Liver (tissue), 9 donors: ENCODE data around the gene RNF126. TPM values are rescaled to one million over a fixed set of nuclear protein-coding genes. Genes with fewer than 3 reads are reported as not detected.

Experiments
- DNase-seq: peaks from one replicate; pipeline ENCODE4 v3.0.0-alpha.2; 2017; ENCODE audit warnings: low spot score
- H3K27ac ChIP-seq, 2 donors: one replicate each; pipeline ENCODE4 v1.7.0; 2013; ENCODE audit warnings: inconsistent platforms in 2 of 2, low read length in 2 of 2, control low read depth in 1 of 2, low read depth in 1 of 2, mild to moderate bottlenecking in 1 of 2
- H3K27me3 ChIP-seq, 4 donors: one replicate each; pipeline versions ENCODE4 v1.6.1 to v1.7.0; 2013; ENCODE audit warnings: low read length in 3 of 4, inconsistent platforms in 1 of 4, mild to moderate bottlenecking in 1 of 4, moderate library complexity in 1 of 4; ENCODE audit not compliant: control insufficient read depth in 4 of 4, insufficient read depth in 4 of 4
- H3K36me3 ChIP-seq, 4 donors: one replicate each; pipeline versions ENCODE4 v1.6.1 to v1.7.0; 2013; ENCODE audit warnings: low read length in 3 of 4, mild to moderate bottlenecking in 3 of 4, low read depth in 1 of 4, moderate library complexity in 1 of 4; ENCODE audit not compliant: control insufficient read depth in 4 of 4, insufficient read depth in 3 of 4
- H3K4me1 ChIP-seq, 4 donors: one replicate each; pipeline versions ENCODE4 v1.6.1 to v1.7.0; 2013; ENCODE audit warnings: low read length in 3 of 4, mild to moderate bottlenecking in 3 of 4, moderate library complexity in 1 of 4; ENCODE audit not compliant: control insufficient read depth in 4 of 4, insufficient read depth in 4 of 4
- H3K4me3 ChIP-seq, 3 donors: one replicate each; pipeline versions ENCODE4 v1.6.1 to v1.7.0; 2013; ENCODE audit warnings: low read length in 3 of 3, control low read depth in 1 of 3, low read depth in 1 of 3, mild to moderate bottlenecking in 1 of 3
- H3K9ac ChIP-seq, 2 donors: one replicate each; pipeline ENCODE4 v1.7.0; 2013; ENCODE audit warnings: low read length in 2 of 2, mild to moderate bottlenecking in 2 of 2, moderate library complexity in 2 of 2, control low read depth in 1 of 2, low read depth in 1 of 2
- H3K9me3 ChIP-seq, 4 donors: one replicate each; pipeline versions ENCODE4 v1.6.1 to v1.7.0; 2013; ENCODE audit warnings: low read length in 3 of 4; ENCODE audit not compliant: control insufficient read depth in 4 of 4
- CTCF ChIP-seq: fragments of 150-350 bp; IDR thresholded peaks from 2 replicates; pipeline ENCODE4 v1.5.1; 2017; ENCODE audit warnings: improper control_type of control experiment, low read depth, low read length; ENCODE audit not compliant: missing input control
- EGR1 ChIP-seq, 2 donors: IDR thresholded peaks; 2 replicates each; pipeline ENCODE4 v1.6.1; 2016 to 2018; ENCODE audit warnings: antibody characterized with exemption in 2 of 2, low read depth in 2 of 2
- FOXA1 ChIP-seq: IDR thresholded peaks from 2 replicates; pipeline ENCODE4 v1.6.1; 2016; ENCODE audit warnings: antibody characterized with exemption
- FOXA2 ChIP-seq: IDR thresholded peaks from 2 replicates; pipeline ENCODE4 v1.6.1; 2016; ENCODE audit warnings: antibody characterized with exemption
- GABPA ChIP-seq, 2 donors: IDR thresholded peaks in 1 of 2; conservative IDR thresholded peaks in 1 of 2; 2 replicates each; pipeline ENCODE4 v1.6.1; 2016; ENCODE audit warnings: antibody characterized with exemption in 2 of 2, mild to moderate bottlenecking in 1 of 2, moderate library complexity in 1 of 2
- HNF4A ChIP-seq, 2 donors: conservative IDR thresholded peaks; 2 replicates each; pipeline ENCODE4 v1.6.1; 2016; ENCODE audit warnings: antibody characterized with exemption in 2 of 2, mild to moderate bottlenecking in 2 of 2
- HNF4G ChIP-seq: IDR thresholded peaks from 2 replicates; pipeline ENCODE4 v1.6.1; 2016; ENCODE audit warnings: antibody characterized with exemption
- JUND ChIP-seq, 2 donors: IDR thresholded peaks; 2 replicates each; pipeline ENCODE4 v1.6.1; 2016; ENCODE audit warnings: antibody characterized with exemption in 2 of 2
- MAX ChIP-seq: IDR thresholded peaks from 2 replicates; pipeline ENCODE4 v1.6.1; 2016; ENCODE audit warnings: antibody characterized with exemption
- NR2F2 ChIP-seq: IDR thresholded peaks from 2 replicates; pipeline ENCODE4 v1.6.1; 2016; ENCODE audit warnings: antibody characterized with exemption
- RAD21 ChIP-seq, 2 donors: IDR thresholded peaks; 2 replicates each; pipeline ENCODE4 v1.6.1; 2016; ENCODE audit warnings: antibody characterized with exemption in 2 of 2, mild to moderate bottlenecking in 2 of 2
- REST ChIP-seq: IDR thresholded peaks from 2 replicates; pipeline ENCODE4 v1.6.1; 2016; ENCODE audit warnings: antibody characterized with exemption, mild to moderate bottlenecking
- RXRA ChIP-seq, 2 donors: IDR thresholded peaks; 2 replicates each; pipeline ENCODE4 v1.6.1; 2017 to 2018; ENCODE audit warnings: antibody characterized with exemption in 2 of 2, mild to moderate bottlenecking in 1 of 2
- SP1 ChIP-seq: IDR thresholded peaks from 2 replicates; pipeline ENCODE4 v1.6.1; 2018; ENCODE audit warnings: antibody characterized with exemption, mild to moderate bottlenecking
- TAF1 ChIP-seq: conservative IDR thresholded peaks from 2 replicates; pipeline ENCODE4 v1.6.1; 2016; ENCODE audit warnings: antibody characterized with exemption, mild to moderate bottlenecking
- YY1 ChIP-seq: IDR thresholded peaks from 2 replicates; pipeline ENCODE4 v1.6.1; 2016; ENCODE audit warnings: antibody characterized with exemption, mild to moderate bottlenecking
- ZBTB33 ChIP-seq: IDR thresholded peaks from 2 replicates; pipeline ENCODE4 v1.6.1; 2016; ENCODE audit warnings: antibody characterized with exemption
- WGBS: extraction: QIAGEN DNeasy Blood & Tissue Kit; methylation state at CpG from one replicate; pipeline ENCODE4 v1.1.7; 2013; 5-methylcytosine and 5-hydroxymethylcytosine counted together
- polyA plus RNA-seq, 2 donors: library from polyadenylated mRNA; stranded (reverse) in 1 of 2; unstranded in 1 of 2; fragments of 200-250 nt in 1 of 2; fragments of >200 nt in 1 of 2; fragmentation: Nextera tagmentation in 1 of 2; extraction: Ambion mirVana in 1 of 2; gene quantifications; one replicate each; pipeline versions ENCODE4 v1.2.1 to v1.2.3, GENCODE V29; 2013 to 2015
- total RNA-seq, 2 donors: library from RNA; depleted of rRNA; stranded (reverse); fragments of >200 nt; gene quantifications; one replicate each; pipeline ENCODE4 v1.2.3, GENCODE V29; 2014
- TF ChIP-seq, protein P1 (sequence below): IDR thresholded peaks from 2 replicates; pipeline ENCODE4 v1.6.1; 2016; ENCODE audit warnings: antibody characterized with exemption
- donor health status: healthy.
- donor health status: healthy.
- donor health status: healthy.
- donor health status: healthy.
- donor health status: healthy.

RNF126 gene
- total and polyA plus RNA-seq, 4 donors, result 16.7 to 32.7 (median 24.1) TPM

DNA sequence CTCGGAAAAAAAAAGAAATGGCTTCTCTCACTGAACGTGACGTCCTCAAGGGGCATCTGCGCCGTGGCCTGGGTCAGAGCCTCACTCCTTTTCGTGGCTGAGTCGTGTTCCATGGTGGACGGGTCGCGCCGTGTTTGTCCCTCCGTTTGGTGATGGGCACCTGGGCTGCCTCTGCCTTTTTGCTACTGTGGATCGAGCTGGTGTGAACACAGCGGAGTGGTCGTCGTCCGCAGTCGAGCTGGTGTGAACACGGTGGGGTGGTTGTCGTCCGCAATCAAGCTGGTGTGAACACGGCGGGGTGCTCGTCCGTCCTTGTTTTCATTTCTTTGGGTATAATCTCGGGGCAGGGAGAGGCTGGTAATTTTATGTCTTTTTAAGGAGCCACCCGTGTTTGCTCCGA lies 61.7 kb downstream of the RNF126 start:
- Histone ChIP-seq H3K27ac (no peak overlapping the region), H3K4me3 (no peak overlapping the region), H3K36me3 (no peaks in the 10 kb centered on the region), H3K9me3 (no peaks in the 10 kb centered on the region), H3K27me3 (no peaks in the 10 kb centered on the region), H3K9ac (no peak overlapping the region), H3K4me1 (no peaks in the 10 kb centered on the region)
- no peak for DNase-seq
- WGBS, result 92% methylated on average over 28 of the region's 28 CpGs
- TF ChIP-seq REST (no peak), YY1 (no peak), HNF4G (no peak), RXRA (IDR thresholded peaks at IDR 0.05) (no peak), SP1 (no peak), FOXA2 (no peak), MAX (no peak), ZBTB33 (no peak), TAF1 (no peak), FOXA1 (no peak), RAD21 (IDR thresholded peaks at IDR 0.05) (no peak), EGR1 (IDR thresholded peaks at IDR 0.05; ENCODE audit: low read depth in 2 of 2) (no peak), CTCF (no peak), HNF4A (conservative IDR thresholded peaks at IDR 0.05) (no peak), NR2F2 (no peak), JUND (IDR thresholded peaks at IDR 0.05) (no peak), GABPA (IDR thresholded peaks at IDR 0.05 in 1 of 2, conservative IDR thresholded peaks at IDR 0.05 in 1 of 2) (no peak)
- TF ChIP-seq, protein P1, sequence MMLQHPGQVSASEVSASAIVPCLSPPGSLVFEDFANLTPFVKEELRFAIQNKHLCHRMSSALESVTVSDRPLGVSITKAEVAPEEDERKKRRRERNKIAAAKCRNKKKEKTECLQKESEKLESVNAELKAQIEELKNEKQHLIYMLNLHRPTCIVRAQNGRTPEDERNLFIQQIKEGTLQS, result no peak

Other genes starting within 250 kb of the RNF126 start
- 10 to 100 TPM; 15.6 to 28.7 TPM for gene SHC2, start 202.2 kb downstream of the RNF126 start, total RNA-seq
- gene SHC2, start 202.2 kb downstream of the RNF126 start, polyA plus RNA-seq, result 10 to 100 TPM; 17.3 to 43.0 TPM
- under 1 TPM; 0.17 to 0.23 TPM for gene MADCAM1, start 166.7 kb downstream of the RNF126 start, total RNA-seq
- gene MADCAM1, start 166.7 kb downstream of the RNF126 start, polyA plus RNA-seq, result under 1 TPM; 0.25 to 0.32 TPM
- gene TPGS1, start 155.7 kb downstream of the RNF126 start, total RNA-seq, result 10 to 100 TPM; 15.1 to 15.5 TPM
- 10 to 100 TPM in 1 of 2 donors, 1 to 10 TPM in 1; 1.7 to 14.3 TPM for gene TPGS1, start 155.7 kb downstream of the RNF126 start, polyA plus RNA-seq
- gene CDC34, start 131.5 kb downstream of the RNF126 start, total RNA-seq, result 10 to 100 TPM; 29.6 to 83.8 TPM
- gene CDC34, start 131.5 kb downstream of the RNF126 start, polyA plus RNA-seq, result 10 to 100 TPM; 19.2 to 53.9 TPM
- 1 to 10 TPM; 1.0 to 1.1 TPM for gene GZMM, start 119.2 kb downstream of the RNF126 start, total RNA-seq
- 1 to 10 TPM in 1 of 2 donors, under 1 TPM in 1; 0.28 to 1.3 TPM for gene GZMM, start 119.2 kb downstream of the RNF126 start, polyA plus RNA-seq
- gene BSG, start 90.6 kb downstream of the RNF126 start, total RNA-seq, result 100 to 1,000 TPM in 1 of 2 donors, 10 to 100 TPM in 1; 80.4 to 367 TPM
- 100 to 1,000 TPM; 146 to 152 TPM for gene BSG, start 90.6 kb downstream of the RNF126 start, polyA plus RNA-seq
- gene HCN2, start 73.3 kb downstream of the RNF126 start, total RNA-seq, result under 1 TPM; 0.05 to 0.17 TPM
- gene HCN2, start 73.3 kb downstream of the RNF126 start, polyA plus RNA-seq, result under 1 TPM in 1 of 2 donors, not detected in 1; 0.13 TPM
- 10 to 100 TPM; 16.0 to 33.0 TPM for gene POLRMT, start 29.7 kb downstream of the RNF126 start, total RNA-seq
- gene POLRMT, start 29.7 kb downstream of the RNF126 start, polyA plus RNA-seq, result 10 to 100 TPM; 37.2 to 41.4 TPM
- gene FGF22, start 23.3 kb downstream of the RNF126 start, total RNA-seq, result under 1 TPM in 1 of 2 donors, not detected in 1; 0.08 TPM
- not detected for gene FGF22, start 23.3 kb downstream of the RNF126 start, polyA plus RNA-seq
- gene FSTL3, start 13.2 kb upstream of the RNF126 start, total RNA-seq, result 1 to 10 TPM; 5.7 to 8.4 TPM
- gene FSTL3, start 13.2 kb upstream of the RNF126 start, polyA plus RNA-seq, result 1 to 10 TPM; 2.2 to 6.3 TPM
- 10 to 100 TPM in 1 of 2 donors, not detected in 1; 12.1 TPM for gene PRSS57, start 32.2 kb upstream of the RNF126 start, total RNA-seq
- gene PRSS57, start 32.2 kb upstream of the RNF126 start, polyA plus RNA-seq, result under 1 TPM in 1 of 2 donors, not detected in 1; 0.10 TPM
- 1 to 10 TPM; 3.8 to 4.8 TPM for gene PALM, start 45.7 kb upstream of the RNF126 start, total RNA-seq
- 1 to 10 TPM in 1 of 2 donors, under 1 TPM in 1; 0.92 to 5.1 TPM for gene PALM, start 45.7 kb upstream of the RNF126 start, polyA plus RNA-seq
- under 1 TPM in 1 of 2 donors, not detected in 1; 0.08 TPM for gene MISP, start 87.9 kb upstream of the RNF126 start, total RNA-seq
- gene MISP, start 87.9 kb upstream of the RNF126 start, polyA plus RNA-seq, result under 1 TPM in 1 of 2 donors, not detected in 1; 0.05 TPM
- gene PTBP1, start 134.2 kb upstream of the RNF126 start, total RNA-seq, result 100 to 1,000 TPM in 1 of 2 donors, 10 to 100 TPM in 1; 98.1 to 147 TPM
- gene PTBP1, start 134.2 kb upstream of the RNF126 start, polyA plus RNA-seq, result 10 to 100 TPM; 72.9 to 76.5 TPM
- 1 to 10 TPM in 1 of 2 donors, not detected in 1; 3.1 TPM for gene PLPPR3, start 158.7 kb upstream of the RNF126 start, total RNA-seq
- not detected for gene PLPPR3, start 158.7 kb upstream of the RNF126 start, polyA plus RNA-seq
- 10 to 100 TPM in 1 of 2 donors, under 1 TPM in 1; 0.08 to 20.2 TPM for gene AZU1, start 164.6 kb upstream of the RNF126 start, total RNA-seq
- 1 to 10 TPM in 1 of 2 donors, under 1 TPM in 1; 0.24 to 1.8 TPM for gene AZU1, start 164.6 kb upstream of the RNF126 start, polyA plus RNA-seq
- 100 to 1,000 TPM in 1 of 2 donors, under 1 TPM in 1; 0.17 to 225 TPM for gene PRTN3, start 177.8 kb upstream of the RNF126 start, total RNA-seq
- 1 to 10 TPM in 1 of 2 donors, under 1 TPM in 1; 0.67 to 2.7 TPM for gene PRTN3, start 177.8 kb upstream of the RNF126 start, polyA plus RNA-seq
- 10 to 100 TPM in 1 of 2 donors, under 1 TPM in 1; 0.17 to 37.4 TPM for gene ELANE, start 189.1 kb upstream of the RNF126 start, total RNA-seq
- 1 to 10 TPM in 1 of 2 donors, under 1 TPM in 1; 0.88 to 2.7 TPM for gene ELANE, start 189.1 kb upstream of the RNF126 start, polyA plus RNA-seq
- gene CFD, start 196.4 kb upstream of the RNF126 start, total RNA-seq, result 10 to 100 TPM; 13.2 to 14.1 TPM
- gene CFD, start 196.4 kb upstream of the RNF126 start, polyA plus RNA-seq, result 10 to 100 TPM in 1 of 2 donors, 1 to 10 TPM in 1; 4.5 to 20.2 TPM
- gene MED16, start 230.0 kb upstream of the RNF126 start, total RNA-seq, result 10 to 100 TPM; 39.7 to 42.3 TPM
- gene MED16, start 230.0 kb upstream of the RNF126 start, polyA plus RNA-seq, result 10 to 100 TPM; 30.6 to 50.5 TPM
- not detected for gene RNU6-9, start 230.3 kb upstream of the RNF126 start, total RNA-seq
- gene RNU6-9, start 230.3 kb upstream of the RNF126 start, polyA plus RNA-seq, result not detected